HG03175 (cell line): Measurements from ENCODE around the gene CAPN1.

ENCODE experiments used
- ATAC-seq: cut with Tn5 transposase; IDR thresholded peaks from one replicate; pipeline ENCODE4 v1.9.1; 2021; ENCODE audit warnings: mild to moderate bottlenecking, moderate library complexity; ENCODE audit not compliant: unreplicated experiment

CAPN1 gene

GRCh38 chr11:65189191-65189590, 7.5 kb downstream of the CAPN1 start:
- ATAC-seq = no peak

- no peak for ATAC-seq
Measured at GRCh38 chr11:65194564-65194963, 12.8 kb downstream of the CAPN1 start.

GRCh38 chr11:65204143-65204542, 22.4 kb downstream of the CAPN1 start:
- ATAC-seq = no peak

GRCh38 chr11:65204646-65205601, 23.2 kb downstream of the CAPN1 start:
- ATAC-seq = no peak

GRCh38 chr11:65205602-65205967, 23.9 kb downstream of the CAPN1 start:
- no peak for ATAC-seq

- ATAC-seq = no peak
Measured at GRCh38 chr11:65206441-65206841, 24.7 kb downstream of the CAPN1 start.

- ATAC-seq = no peak
Measured at GRCh38 chr11:65206901-65207300, 25.2 kb downstream of the CAPN1 start.

GRCh38 chr11:65207918-65208784, 26.4 kb downstream of the CAPN1 start:
- ATAC-seq = no peak

GRCh38 chr11:65208785-65209710, 27.3 kb downstream of the CAPN1 start:
- ATAC-seq = no peak

- ATAC-seq = no peak
Measured at GRCh38 chr11:65209711-65210360, 28.1 kb downstream of the CAPN1 start.

GRCh38 chr11:65210361-65210731, 28.6 kb downstream of the CAPN1 start:
- no peak for ATAC-seq

- no peak for ATAC-seq
Measured at GRCh38 chr11:65210748-65211147, 29.0 kb downstream of the CAPN1 start.

- no peak for ATAC-seq
Measured at GRCh38 chr11:65211293-65212105, 29.8 kb downstream of the CAPN1 start.

- ATAC-seq = no peak
Measured at GRCh38 chr11:65212226-65212801, 30.6 kb downstream of the CAPN1 start.

GRCh38 chr11:65213322-65214211, 31.8 kb downstream of the CAPN1 start:
- ATAC-seq = no peak

- no peak for ATAC-seq
Measured at GRCh38 chr11:65214212-65214845, 32.6 kb downstream of the CAPN1 start.

GRCh38 chr11:65215441-65216076, 33.8 kb downstream of the CAPN1 start:
- no peak for ATAC-seq
